HG03196 (cell line): Measurements from ENCODE around the gene MYLIP.

Experiments used
- ATAC-seq: cut with Tn5 transposase; IDR thresholded peaks from one replicate; pipeline ENCODE4 v1.9.1; 2021; ENCODE audit not compliant: unreplicated experiment

MYLIP gene

DNA sequence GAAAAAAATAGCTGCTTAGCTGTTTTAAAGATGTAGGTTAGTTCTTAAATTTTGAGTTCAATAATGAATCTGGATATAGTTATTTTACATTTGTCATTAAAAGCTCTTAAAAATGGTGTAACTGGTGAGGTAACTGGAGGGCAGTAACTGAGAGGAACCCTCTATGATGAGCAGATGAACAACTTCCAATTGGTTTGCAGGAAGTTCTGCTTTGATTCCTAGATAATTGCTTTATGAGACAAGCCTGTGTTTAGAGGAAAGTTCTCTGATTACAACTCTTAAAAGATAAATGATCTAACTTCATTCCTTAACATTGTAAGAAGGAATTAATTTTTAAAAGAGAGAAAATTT lies 8.5 kb downstream of the MYLIP start:
- ATAC-seq = no peak

DNA sequence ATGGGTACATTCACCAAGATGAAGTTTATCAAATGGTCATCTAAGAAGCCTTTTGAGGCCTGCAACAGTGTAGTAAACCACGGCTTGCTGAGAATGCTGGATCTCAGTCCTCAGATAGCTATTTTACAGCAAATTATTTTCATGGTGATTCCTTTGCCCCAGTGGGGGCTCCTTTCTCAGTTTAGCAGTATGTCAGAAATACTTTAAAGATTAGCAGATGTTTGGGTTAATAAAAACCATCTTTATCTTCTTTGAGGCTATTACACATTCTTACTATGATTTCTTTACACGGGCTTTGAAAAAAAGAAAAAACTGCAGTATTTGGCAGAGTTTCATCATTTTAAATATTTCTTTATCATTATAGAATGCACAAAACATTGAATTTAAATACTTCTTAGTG lies 10.7 kb downstream of the MYLIP start:
- no peak for ATAC-seq

- ATAC-seq = no peak
These were observed 11.7 kb downstream of the MYLIP start for GRCh38 chr6:16140607-16141006.

GRCh38 chr6:16141514-16141913 lies 12.6 kb downstream of the MYLIP start:
- ATAC-seq = no peak

DNA sequence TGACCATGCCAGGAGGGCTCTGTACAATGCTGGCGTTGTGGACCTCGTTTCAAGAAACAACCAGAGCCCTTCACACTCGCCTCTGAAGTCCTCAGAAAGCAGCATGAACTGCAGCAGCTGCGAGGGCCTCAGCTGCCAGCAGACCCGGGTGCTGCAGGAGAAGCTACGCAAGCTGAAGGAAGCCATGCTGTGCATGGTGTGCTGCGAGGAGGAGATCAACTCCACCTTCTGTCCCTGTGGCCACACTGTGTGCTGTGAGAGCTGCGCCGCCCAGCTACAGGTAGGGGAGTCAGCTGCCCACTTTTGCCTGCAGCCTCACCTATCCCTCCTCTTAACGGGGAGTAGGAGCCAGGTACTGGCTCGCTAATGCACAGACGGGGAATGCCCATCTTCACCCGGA lies 16.2 kb downstream of the MYLIP start:
- ATAC-seq = no peak

GRCh38 chr6:16146028-16146427 lies 17.1 kb downstream of the MYLIP start:
- ATAC-seq = no peak

GRCh38 chr6:16146527-16146955 lies 17.7 kb downstream of the MYLIP start:
- ATAC-seq = no peak

DNA sequence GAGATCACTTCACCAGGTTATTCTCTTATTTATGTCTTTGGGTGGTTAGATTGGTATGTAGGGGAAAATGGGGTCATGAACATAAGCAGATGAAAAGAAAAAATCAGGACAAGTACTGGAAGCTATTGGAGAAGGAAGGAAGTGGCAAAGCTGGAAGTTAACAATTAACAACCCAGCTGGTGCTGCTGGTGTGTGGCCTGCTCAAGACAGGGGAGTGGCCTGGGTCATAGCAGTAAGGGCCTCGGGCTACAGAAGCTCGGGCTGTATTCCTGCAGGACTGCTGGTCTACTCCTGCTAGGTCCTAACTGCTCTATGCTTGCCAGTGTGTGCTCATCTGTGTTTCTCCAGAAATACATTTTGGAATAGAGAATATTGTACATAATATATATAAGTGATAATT lies 19.6 kb downstream of the MYLIP start:
- no peak for ATAC-seq

GRCh38 chr6:16149305-16149704 lies 20.4 kb downstream of the MYLIP start:
- no peak for ATAC-seq

- ATAC-seq = no peak
These were observed 21.2 kb downstream of the MYLIP start for GRCh38 chr6:16150098-16150497.

DNA sequence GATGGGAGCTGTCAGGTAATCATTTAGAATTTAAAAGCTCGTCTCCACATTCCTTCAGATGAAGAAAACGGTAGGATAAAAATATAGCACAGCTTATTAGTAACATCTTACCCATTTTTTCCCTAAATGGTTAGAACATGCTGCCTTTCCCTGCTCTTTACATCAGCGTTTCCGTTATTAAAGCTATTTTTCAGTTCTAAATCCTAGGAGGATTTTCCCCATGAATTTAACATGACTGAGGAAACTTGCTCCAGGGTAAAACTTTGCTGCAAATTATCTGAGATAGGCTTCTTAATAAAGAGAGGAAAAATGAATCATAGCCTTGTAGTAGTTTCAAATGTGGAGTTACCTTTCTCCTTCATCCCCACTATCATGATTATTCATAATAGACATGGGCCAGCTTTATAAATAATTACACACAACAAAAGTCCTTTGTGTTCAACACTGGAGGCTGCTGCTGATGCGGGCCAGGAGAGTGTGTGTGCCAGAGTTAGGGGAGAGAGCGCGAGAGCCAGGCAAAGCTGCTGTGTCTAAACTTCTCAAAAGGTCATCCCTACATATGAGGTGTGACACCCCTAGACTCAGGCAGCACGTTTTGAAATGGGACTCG lies 24.4 kb downstream of the MYLIP start:
- ATAC-seq = no peak

DNA sequence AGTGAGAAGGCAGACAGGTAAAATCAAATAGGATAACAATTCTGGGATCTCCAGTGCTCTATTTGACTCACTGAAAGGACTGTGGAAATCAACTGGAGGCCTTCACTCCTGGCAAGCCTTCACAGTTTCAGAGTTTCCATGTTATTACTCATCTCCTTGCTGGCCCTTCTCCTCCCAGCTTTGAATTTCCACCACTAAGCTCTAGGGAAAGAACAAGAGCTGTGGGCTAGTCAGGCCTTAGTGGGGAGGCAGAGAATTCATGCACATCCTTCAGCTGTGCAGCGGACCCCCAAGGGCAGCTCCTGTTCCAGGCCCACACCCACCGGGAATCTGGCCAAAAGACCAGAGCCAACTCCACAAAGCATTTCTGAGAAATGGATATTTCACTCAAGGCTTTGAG lies 26.0 kb downstream of the MYLIP start:
- no peak for ATAC-seq

DNA sequence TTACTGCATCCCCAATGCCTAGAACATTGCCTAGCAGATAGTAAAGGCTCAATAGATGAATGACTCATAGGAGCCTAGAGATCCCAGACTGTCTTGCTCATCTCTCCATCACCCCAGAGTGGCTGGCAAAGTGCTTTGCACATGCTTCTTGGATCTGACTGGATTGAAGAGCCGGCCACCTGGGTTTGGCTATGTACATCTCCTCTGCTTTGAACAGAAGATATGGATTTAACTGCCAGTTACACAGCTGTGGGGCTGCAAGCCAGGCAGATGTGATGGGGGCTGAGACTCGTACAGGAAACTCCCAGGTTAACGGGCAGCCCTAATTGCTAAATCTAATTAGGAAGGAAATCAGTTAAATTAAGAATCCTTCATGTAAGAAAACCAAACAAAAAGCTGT lies 28.6 kb downstream of the MYLIP start:
- ATAC-seq = no peak

GRCh38 chr6:16157909-16158308 lies 29.0 kb downstream of the MYLIP start:
- ATAC-seq = no peak

- ATAC-seq = no peak
These were observed 30.2 kb downstream of the MYLIP start for GRCh38 chr6:16158943-16159557.

- ATAC-seq = no peak
These were observed 31.9 kb downstream of the MYLIP start for GRCh38 chr6:16160794-16161193.

DNA sequence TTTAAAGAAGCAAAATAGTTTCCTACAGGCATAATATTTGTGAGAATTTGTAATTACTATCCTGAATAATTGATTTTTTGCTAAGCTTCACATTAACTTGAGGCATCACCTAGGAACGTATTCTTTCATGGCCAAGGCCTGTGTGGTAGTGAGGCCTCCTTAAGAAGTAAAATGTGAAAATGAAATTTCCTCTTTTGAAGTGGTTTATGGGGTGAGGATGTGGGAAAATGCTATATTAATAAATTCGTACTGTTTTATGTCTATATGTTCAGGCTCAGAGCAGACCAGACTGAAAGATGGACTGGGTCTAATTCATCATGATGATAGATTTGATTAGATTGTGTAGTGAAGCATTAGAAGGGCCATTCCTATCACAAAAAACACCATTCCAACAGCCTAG lies 33.1 kb downstream of the MYLIP start:
- ATAC-seq = no peak

DNA sequence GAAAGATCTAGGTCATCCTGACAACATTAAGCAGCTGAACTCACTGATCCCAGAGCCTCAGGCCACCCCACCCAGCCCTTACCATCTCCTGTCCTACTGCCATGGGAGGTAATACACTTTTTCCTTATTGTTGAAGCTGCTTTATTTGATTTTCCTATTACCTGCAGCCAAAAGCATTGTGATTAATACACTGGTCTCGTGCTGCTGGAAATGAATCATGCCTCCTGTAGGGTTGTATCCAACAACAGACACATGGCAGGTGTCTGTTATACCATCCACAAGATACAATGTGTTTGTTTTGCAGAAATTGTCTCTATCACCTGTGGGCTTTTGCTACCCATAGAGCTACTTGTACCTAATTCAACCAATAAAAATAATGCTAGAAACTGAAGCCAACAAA lies 34.2 kb downstream of the MYLIP start:
- ATAC-seq = no peak

- no peak for ATAC-seq
These were observed 34.8 kb downstream of the MYLIP start for GRCh38 chr6:16163535-16164300.

- no peak for ATAC-seq
These were observed 36.8 kb downstream of the MYLIP start for GRCh38 chr6:16165641-16166040.

DNA sequence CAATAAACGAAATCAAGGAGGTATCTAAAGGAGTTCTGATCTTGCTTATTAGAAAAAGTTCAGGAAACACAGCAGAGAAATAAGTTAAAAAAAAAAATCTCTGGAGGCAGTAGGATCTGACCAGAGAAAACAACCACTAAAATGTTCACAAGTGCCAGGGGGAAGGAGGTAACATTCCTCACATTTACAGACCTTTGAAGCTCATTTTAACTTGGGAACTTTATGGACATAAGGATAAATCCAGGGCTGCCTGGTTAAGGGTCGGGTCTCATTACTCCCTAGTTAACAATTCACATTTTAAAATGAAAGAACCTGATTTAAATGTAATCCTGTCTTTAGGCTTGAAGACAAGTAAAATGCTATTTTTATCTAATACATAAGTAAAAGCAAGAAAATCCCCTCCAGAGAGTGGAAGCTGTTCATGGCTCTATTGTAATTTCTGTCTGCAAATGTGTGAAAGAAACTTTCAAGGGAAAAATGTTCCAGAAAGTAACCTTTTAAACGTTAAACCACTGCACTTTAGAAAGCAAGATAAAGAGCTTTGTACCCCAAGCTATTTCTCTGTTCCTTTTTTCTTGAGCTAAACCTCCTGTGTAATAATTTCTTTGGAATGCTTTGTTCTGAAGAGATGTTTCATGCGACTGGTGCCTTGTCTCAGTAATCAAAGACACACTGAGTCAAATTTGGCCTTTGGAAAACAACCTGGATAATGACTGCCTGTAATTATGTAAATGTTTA lies 38.2 kb downstream of the MYLIP start:
- ATAC-seq = no peak

DNA sequence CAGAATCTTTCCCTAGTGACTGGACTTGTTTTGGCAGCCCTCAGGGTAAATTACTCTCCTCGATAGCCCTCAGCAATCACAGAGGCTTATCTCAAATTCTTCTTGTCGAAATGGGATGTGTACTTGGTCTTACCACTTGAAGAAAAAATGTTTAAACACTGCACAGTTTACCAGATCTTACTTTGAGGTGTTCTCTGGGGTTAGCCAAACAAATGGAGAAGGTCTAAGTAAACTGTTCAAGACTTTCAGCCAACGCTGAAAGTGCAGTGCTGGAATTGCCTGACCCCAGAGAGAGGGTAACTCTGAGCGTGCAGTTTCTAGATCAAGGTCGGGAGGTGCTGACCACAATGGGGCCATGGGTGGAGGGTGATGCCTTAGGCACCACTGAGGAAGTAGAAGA lies 39.2 kb downstream of the MYLIP start:
- no peak for ATAC-seq
